ENCODE measurements around the gene DLX1.

The DLX1 gene

DNA sequence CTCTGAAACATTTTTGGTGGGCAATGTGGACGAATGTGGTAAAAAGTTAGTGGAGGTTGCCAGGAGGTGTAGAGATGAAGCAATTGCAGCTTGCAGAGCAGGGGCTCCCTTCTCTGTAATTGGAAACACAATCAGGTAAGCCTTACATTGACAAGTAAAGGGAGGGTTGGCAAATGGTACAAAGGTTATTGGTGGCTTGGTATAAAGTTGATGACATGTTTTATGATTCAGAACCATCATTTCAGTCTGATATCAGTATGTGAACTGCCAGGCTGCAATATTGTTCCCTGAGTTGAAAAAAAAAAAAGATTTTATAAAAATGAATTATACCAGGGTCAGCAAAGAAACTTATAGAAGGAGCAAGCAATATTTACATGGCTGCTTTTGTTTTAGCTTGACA is 14.4 kb upstream of the DLX1 start:
- TF ChIP-seq CTCF (IDR thresholded peaks at IDR 0.05; ENCODE audit: low read depth, low read length, poor library complexity, severe bottlenecking), result no peak
- TF ChIP-seq EZH2phosphoT487 (IDR thresholded peaks at IDR 0.05; ENCODE audit: borderline replicate concordance, low read length), result no peak
- H3K4me1 ChIP-seq (ENCODE audit: control insufficient read depth, low read length), result no peaks in the 10 kb centered on the region

GRCh38 chr2:172072303-172072702 is 13.0 kb upstream of the DLX1 start:
- Histone ChIP-seq H4K20me1 (ENCODE audit: control insufficient read depth, insufficient read depth, low read depth, low read length) (no peaks in the 10 kb centered on the region), H3K79me2 (ENCODE audit: control insufficient read depth, low read length) (no peaks in the 10 kb centered on the region), H3K36me3 (ENCODE audit: control insufficient read depth, low read length) (no peaks in the 10 kb centered on the region), H3K4me3 (ENCODE audit: low read length) (no peak overlapping the region), H3K27me3 (ENCODE audit: control insufficient read depth, low read length) (no peaks in the 10 kb centered on the region), H3K4me1 (ENCODE audit: control insufficient read depth, low read length) (no peaks in the 10 kb centered on the region), H3K27ac (ENCODE audit: low read depth, low read length) (no peak overlapping the region), H3K9me3 (ENCODE audit: control insufficient read depth, insufficient read depth, low read length) (no peaks in the 10 kb centered on the region), H3F3A (ENCODE audit: control insufficient read depth, insufficient read depth) (no peaks in the 10 kb centered on the region), H3K4me2 (ENCODE audit: low read length) (no peak overlapping the region), H3K9me2 (replicated peaks; ENCODE audit: control insufficient read depth, low read length) (no peaks in the 10 kb centered on the region)
- TF ChIP-seq EZH2phosphoT487 (IDR thresholded peaks at IDR 0.05; ENCODE audit: borderline replicate concordance, low read length), result no peak
- TF ChIP-seq CTCF (IDR thresholded peaks at IDR 0.05; ENCODE audit: low read depth, low read length, poor library complexity, severe bottlenecking), result no peak

More for the DNA sequence above, 14.4 kb upstream of the DLX1 start:
- Histone ChIP-seq H3K36me3 (ENCODE audit: control insufficient read depth, low read length) (no peaks in the 10 kb centered on the region), H4K20me1 (ENCODE audit: control insufficient read depth, insufficient read depth, low read depth, low read length) (no peaks in the 10 kb centered on the region), H3K9me3 (ENCODE audit: control insufficient read depth, insufficient read depth, low read length) (no peaks in the 10 kb centered on the region), H3K4me2 (ENCODE audit: low read length) (no peak overlapping the region), H3K9me2 (replicated peaks; ENCODE audit: control insufficient read depth, low read length) (no peaks in the 10 kb centered on the region), H3F3A (ENCODE audit: control insufficient read depth, insufficient read depth) (no peaks in the 10 kb centered on the region), H3K27me3 (ENCODE audit: control insufficient read depth, low read length) (no peaks in the 10 kb centered on the region), H3K79me2 (ENCODE audit: control insufficient read depth, low read length) (no peaks in the 10 kb centered on the region), H3K27ac (ENCODE audit: low read depth, low read length) (no peak overlapping the region), H3K4me3 (ENCODE audit: low read length) (no peak overlapping the region)

DNA sequence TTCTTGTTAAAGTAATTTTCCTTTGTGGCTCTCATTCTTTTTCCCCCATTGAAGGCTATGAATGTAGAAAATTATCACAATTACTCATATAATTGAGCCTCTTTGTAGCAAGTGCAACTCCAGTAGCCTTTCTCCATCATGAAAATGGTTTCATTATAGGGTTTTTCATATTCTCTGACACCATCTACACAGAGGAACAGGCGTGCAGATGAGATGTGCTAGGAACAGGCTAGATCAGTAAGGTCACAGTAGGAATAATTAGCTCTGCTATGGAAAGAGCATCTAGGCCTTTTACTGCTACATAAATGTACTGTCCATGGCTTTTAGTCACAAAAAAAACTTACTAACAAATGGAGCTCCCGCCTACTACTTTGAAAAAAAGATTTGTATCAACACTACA is 12.6 kb upstream of the DLX1 start:
- no peaks in the 10 kb centered on the region for H3K4me1 ChIP-seq (ENCODE audit: control insufficient read depth, low read length)
- H3K27me3 ChIP-seq (ENCODE audit: control insufficient read depth, low read length), result no peaks in the 10 kb centered on the region
- H4K20me1 ChIP-seq (ENCODE audit: control insufficient read depth, insufficient read depth, low read depth, low read length), result no peaks in the 10 kb centered on the region
- H3F3A ChIP-seq (ENCODE audit: control insufficient read depth, insufficient read depth), result no peaks in the 10 kb centered on the region
- H3K9me3 ChIP-seq (ENCODE audit: control insufficient read depth, insufficient read depth, low read length), result no peaks in the 10 kb centered on the region
- no peaks in the 10 kb centered on the region for H3K36me3 ChIP-seq (ENCODE audit: control insufficient read depth, low read length)
- no peak overlapping the region for H3K27ac ChIP-seq (ENCODE audit: low read depth, low read length)
- H3K9me2 ChIP-seq (replicated peaks; ENCODE audit: control insufficient read depth, low read length), result no peaks in the 10 kb centered on the region
- no peak overlapping the region for H3K4me2 ChIP-seq (ENCODE audit: low read length)
- no peaks in the 10 kb centered on the region for H3K79me2 ChIP-seq (ENCODE audit: control insufficient read depth, low read length)
- no peak overlapping the region for H3K4me3 ChIP-seq (ENCODE audit: low read length)
- TF ChIP-seq CTCF (IDR thresholded peaks at IDR 0.05; ENCODE audit: low read depth, low read length, poor library complexity, severe bottlenecking) (no peak), EZH2phosphoT487 (IDR thresholded peaks at IDR 0.05; ENCODE audit: borderline replicate concordance, low read length) (no peak)

- no peak overlapping the region for H3K4me2 ChIP-seq (ENCODE audit: low read length)
- no peaks in the 10 kb centered on the region for H3K9me3 ChIP-seq (ENCODE audit: control insufficient read depth, insufficient read depth, low read length)
- H3K36me3 ChIP-seq (ENCODE audit: control insufficient read depth, low read length), result no peaks in the 10 kb centered on the region
- TF ChIP-seq CTCF (IDR thresholded peaks at IDR 0.05; ENCODE audit: low read depth, low read length, poor library complexity, severe bottlenecking) (no peak), EZH2phosphoT487 (IDR thresholded peaks at IDR 0.05; ENCODE audit: borderline replicate concordance, low read length) (no peak)
- no peaks in the 10 kb centered on the region for H3K79me2 ChIP-seq (ENCODE audit: control insufficient read depth, low read length)
- no peaks in the 10 kb centered on the region for H3K4me1 ChIP-seq (ENCODE audit: control insufficient read depth, low read length)
- no peak overlapping the region for H3K27ac ChIP-seq (ENCODE audit: low read depth, low read length)
- no peaks in the 10 kb centered on the region for H4K20me1 ChIP-seq (ENCODE audit: control insufficient read depth, insufficient read depth, low read depth, low read length)
- H3K9me2 ChIP-seq (replicated peaks; ENCODE audit: control insufficient read depth, low read length), result no peaks in the 10 kb centered on the region
- no peaks in the 10 kb centered on the region for H3K27me3 ChIP-seq (ENCODE audit: control insufficient read depth, low read length)
- H3F3A ChIP-seq (ENCODE audit: control insufficient read depth, insufficient read depth), result no peaks in the 10 kb centered on the region
- no peak overlapping the region for H3K4me3 ChIP-seq (ENCODE audit: low read length)
Measured at GRCh38 chr2:172073518-172073917, 11.8 kb upstream of the DLX1 start.

All from DOHH2 (cell line).